ENCODE data around the gene SIPA1.

The SIPA1 gene

DNA sequence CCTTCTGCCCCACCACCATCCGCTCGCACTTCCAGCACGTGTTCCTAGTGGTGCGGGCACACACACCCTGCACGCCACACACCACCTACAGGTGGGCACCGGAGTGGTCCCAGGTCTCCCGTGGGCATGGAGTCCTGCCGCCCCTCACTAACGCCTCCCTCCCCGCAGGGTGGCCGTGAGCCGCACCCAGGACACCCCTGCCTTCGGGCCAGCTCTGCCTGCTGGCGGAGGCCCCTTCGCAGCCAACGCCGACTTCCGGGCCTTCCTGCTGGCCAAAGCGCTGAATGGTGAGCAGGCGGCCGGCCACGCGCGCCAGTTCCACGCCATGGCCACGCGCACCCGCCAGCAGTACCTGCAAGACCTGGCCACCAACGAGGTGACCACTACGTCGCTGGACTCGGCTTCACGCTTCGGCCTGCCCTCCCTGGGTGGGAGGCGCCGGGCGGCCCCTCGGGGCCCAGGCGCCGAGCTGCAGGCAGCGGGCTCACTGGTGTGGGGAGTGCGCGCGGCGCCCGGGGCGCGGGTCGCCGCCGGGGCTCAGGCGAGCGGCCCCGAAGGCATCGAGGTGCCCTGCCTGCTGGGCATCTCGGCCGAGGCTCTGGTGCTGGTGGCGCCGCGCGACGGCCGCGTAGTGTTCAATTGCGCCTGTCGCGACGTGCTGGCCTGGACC, 8.5 kb downstream of the SIPA1 start:
- Histone ChIP-seq H3K9ac (ENCODE audit: low read length) (no peak overlapping the region), H3F3A (ENCODE audit: insufficient read depth, low read length) (0 out of 2 replicates have a peak, but pooled peaks cover 2% of the 10 kb centered on the region), H3K4me3 (ENCODE audit: low read depth, low read length, poor library complexity, severe bottlenecking) (no peak overlapping the region), H3K4me1 (ENCODE audit: insufficient read depth, low read length, severe bottlenecking) (peaks cover 4% of the 10 kb centered on the region), H2AFZ (ENCODE audit: low read length) (no peak overlapping the region), H3K9me2 (ENCODE audit: low read depth, low read length) (no peaks in the 10 kb centered on the region), H3K9me3 (ENCODE audit: low read length) (no peaks in the 10 kb centered on the region), H3K79me2 (ENCODE audit: insufficient read depth, low read length) (no peaks in the 10 kb centered on the region), H3K36me3 (ENCODE audit: insufficient read depth, low read length) (peaks cover 71% of the 10 kb centered on the region; the same call in 1 of the 2 replicates), H3K4me2 (ENCODE audit: low read length) (no peak overlapping the region), H4K20me1 (ENCODE audit: insufficient read depth, low read length) (no peaks in the 10 kb centered on the region), H3K27me3 (ENCODE audit: insufficient read depth, low read length) (no peaks in the 10 kb centered on the region), H3K27ac (ENCODE audit: low read depth, low read length, poor library complexity, severe bottlenecking) (no peak overlapping the region)
- TF ChIP-seq, protein P1, sequence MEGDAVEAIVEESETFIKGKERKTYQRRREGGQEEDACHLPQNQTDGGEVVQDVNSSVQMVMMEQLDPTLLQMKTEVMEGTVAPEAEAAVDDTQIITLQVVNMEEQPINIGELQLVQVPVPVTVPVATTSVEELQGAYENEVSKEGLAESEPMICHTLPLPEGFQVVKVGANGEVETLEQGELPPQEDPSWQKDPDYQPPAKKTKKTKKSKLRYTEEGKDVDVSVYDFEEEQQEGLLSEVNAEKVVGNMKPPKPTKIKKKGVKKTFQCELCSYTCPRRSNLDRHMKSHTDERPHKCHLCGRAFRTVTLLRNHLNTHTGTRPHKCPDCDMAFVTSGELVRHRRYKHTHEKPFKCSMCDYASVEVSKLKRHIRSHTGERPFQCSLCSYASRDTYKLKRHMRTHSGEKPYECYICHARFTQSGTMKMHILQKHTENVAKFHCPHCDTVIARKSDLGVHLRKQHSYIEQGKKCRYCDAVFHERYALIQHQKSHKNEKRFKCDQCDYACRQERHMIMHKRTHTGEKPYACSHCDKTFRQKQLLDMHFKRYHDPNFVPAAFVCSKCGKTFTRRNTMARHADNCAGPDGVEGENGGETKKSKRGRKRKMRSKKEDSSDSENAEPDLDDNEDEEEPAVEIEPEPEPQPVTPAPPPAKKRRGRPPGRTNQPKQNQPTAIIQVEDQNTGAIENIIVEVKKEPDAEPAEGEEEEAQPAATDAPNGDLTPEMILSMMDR (IDR thresholded peaks at IDR 0.05; ENCODE audit: low read length): no peak
- TF ChIP-seq EZH2 (IDR thresholded peaks at IDR 0.05; ENCODE audit: borderline replicate concordance, low read length): no peak

DNA sequence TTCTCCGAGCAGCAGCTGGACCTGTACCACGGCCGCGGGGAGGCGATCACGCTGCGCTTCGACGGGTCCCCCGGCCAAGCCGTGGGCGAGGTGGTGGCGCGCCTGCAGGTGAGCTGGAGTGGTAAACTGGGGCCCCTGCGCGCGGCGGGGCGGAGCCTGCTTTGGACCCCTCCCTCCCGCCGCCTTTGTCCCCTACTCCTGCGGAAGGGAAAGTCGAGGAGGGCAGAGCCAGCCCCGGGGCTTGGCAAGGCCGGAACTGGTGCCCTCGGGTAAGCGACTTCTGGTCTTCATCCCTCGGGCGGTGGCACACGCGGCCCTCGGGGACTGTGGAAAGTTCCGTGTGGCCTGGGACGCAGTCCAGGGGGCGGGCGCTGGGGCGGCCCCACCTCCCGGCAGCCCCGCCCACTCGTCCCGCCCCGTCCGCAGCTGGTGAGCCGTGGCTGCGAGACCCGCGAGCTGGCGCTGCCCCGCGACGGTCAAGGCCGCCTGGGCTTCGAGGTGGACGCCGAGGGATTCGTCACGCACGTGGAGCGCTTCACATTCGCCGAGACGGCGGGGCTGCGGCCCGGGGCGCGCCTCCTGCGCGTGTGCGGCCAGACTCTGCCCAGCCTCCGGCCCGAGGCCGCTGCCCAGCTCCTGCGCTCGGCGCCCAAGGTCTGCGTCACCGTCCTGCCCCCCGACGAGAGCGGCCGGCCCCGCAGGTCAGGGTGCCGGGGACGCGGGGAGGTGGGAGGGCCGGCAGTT, 9.2 kb downstream of the SIPA1 start:
- Histone ChIP-seq H3K79me2 (ENCODE audit: insufficient read depth, low read length) (no peaks in the 10 kb centered on the region), H3K4me1 (ENCODE audit: insufficient read depth, low read length, severe bottlenecking) (peaks cover 3% of the 10 kb centered on the region), H3K27ac (ENCODE audit: low read depth, low read length, poor library complexity, severe bottlenecking) (no peak overlapping the region), H3K9me3 (ENCODE audit: low read length) (no peaks in the 10 kb centered on the region), H4K20me1 (ENCODE audit: insufficient read depth, low read length) (no peaks in the 10 kb centered on the region), H3K4me2 (ENCODE audit: low read length) (no peak overlapping the region), H3K27me3 (ENCODE audit: insufficient read depth, low read length) (no peaks in the 10 kb centered on the region), H3K9me2 (ENCODE audit: low read depth, low read length) (no peaks in the 10 kb centered on the region), H3F3A (ENCODE audit: insufficient read depth, low read length) (0 out of 2 replicates have a peak, but pooled peaks cover 7% of the 10 kb centered on the region), H3K36me3 (ENCODE audit: insufficient read depth, low read length) (peaks cover 67% of the 10 kb centered on the region; the same call in 1 of the 2 replicates), H3K4me3 (ENCODE audit: low read depth, low read length, poor library complexity, severe bottlenecking) (no peak overlapping the region), H2AFZ (ENCODE audit: low read length) (no peak overlapping the region), H3K9ac (ENCODE audit: low read length) (no peak overlapping the region)
- TF ChIP-seq, protein P1 (IDR thresholded peaks at IDR 0.05; ENCODE audit: low read length): no peak
- TF ChIP-seq EZH2 (IDR thresholded peaks at IDR 0.05; ENCODE audit: borderline replicate concordance, low read length): no peak

DNA sequence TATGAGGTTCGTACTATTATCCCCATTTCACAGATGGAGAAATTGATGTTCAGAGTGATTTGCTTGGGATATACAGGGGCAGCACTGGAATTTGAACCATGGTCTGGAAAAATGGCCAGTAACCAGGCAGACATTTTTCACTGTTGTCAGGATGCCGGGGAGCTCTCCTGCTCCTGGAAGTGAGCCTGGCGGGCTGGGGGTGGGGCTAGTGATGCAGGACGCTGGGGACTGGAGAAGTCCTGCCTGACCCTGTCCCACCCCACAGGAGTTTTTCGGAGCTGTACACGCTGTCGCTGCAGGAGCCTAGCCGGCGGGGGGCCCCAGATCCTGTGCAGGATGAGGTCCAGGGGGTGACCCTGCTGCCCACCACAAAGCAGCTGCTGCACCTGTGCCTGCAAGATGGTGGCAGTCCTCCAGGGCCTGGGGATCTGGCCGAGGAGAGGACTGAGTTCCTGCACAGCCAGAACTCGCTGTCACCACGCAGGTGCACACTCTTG, 11.1 kb downstream of the SIPA1 start:
- Histone ChIP-seq H3K4me3 (ENCODE audit: low read depth, low read length, poor library complexity, severe bottlenecking) (no peak overlapping the region), H3K4me1 (ENCODE audit: insufficient read depth, low read length, severe bottlenecking) (peaks cover 20% of the 10 kb centered on the region), H3K4me2 (ENCODE audit: low read length) (no peak overlapping the region), H4K20me1 (ENCODE audit: insufficient read depth, low read length) (no peaks in the 10 kb centered on the region), H3K36me3 (ENCODE audit: insufficient read depth, low read length) (peaks cover 64% of the 10 kb centered on the region; the same call in 1 of the 2 replicates), H3K9me3 (ENCODE audit: low read length) (no peaks in the 10 kb centered on the region), H3K27ac (ENCODE audit: low read depth, low read length, poor library complexity, severe bottlenecking) (no peak overlapping the region), H3K27me3 (ENCODE audit: insufficient read depth, low read length) (no peaks in the 10 kb centered on the region), H3K79me2 (ENCODE audit: insufficient read depth, low read length) (no peaks in the 10 kb centered on the region), H3K9ac (ENCODE audit: low read length) (no peak overlapping the region), H3F3A (ENCODE audit: insufficient read depth, low read length) (0 out of 2 replicates have a peak, but pooled peaks cover 7% of the 10 kb centered on the region), H2AFZ (ENCODE audit: low read length) (no peak overlapping the region), H3K9me2 (ENCODE audit: low read depth, low read length) (no peaks in the 10 kb centered on the region)
- no peak for TF ChIP-seq EZH2 (IDR thresholded peaks at IDR 0.05; ENCODE audit: borderline replicate concordance, low read length)
- TF ChIP-seq, protein P1 (IDR thresholded peaks at IDR 0.05; ENCODE audit: low read length): no peak

Data from OCI-LY1 (cell line).